K562 (cell line): Measurements from ENCODE around the gene SERTAD1. TPM values are rescaled to one million over a fixed set of nuclear protein-coding genes. Genes with fewer than 3 reads are reported as not detected.

Experiments
- ARHGAP35 ChIP-seq: fragments of 450-650 bp; IDR thresholded peaks from 2 replicates; pipeline ENCODE4 v1.6.1; 2018; ENCODE audit not compliant: partially characterized antibody
- ATF4 ChIP-seq: fragments of 450-650 bp; formaldehyde crosslinking; IDR thresholded peaks from 2 replicates; pipeline ENCODE4 v1.4.0; 2022; ENCODE audit warnings: mild to moderate bottlenecking, moderate library complexity
- DMBX1 ChIP-seq: fragments of 250-450 bp; sonication (Bioruptor Pico); IDR thresholded peaks from 2 replicates; pipeline ENCODE4 v1.8.0; 2022; ENCODE audit warnings: inconsistent platforms, mild to moderate bottlenecking, moderate library complexity, borderline replicate concordance
- E2F3 ChIP-seq: fragments of 250-450 bp; sonication (Bioruptor Pico); IDR thresholded peaks from 2 replicates; pipeline ENCODE4 v1.4.0; 2020; ENCODE audit warnings: mild to moderate bottlenecking
- EP400 ChIP-seq: fragments of 450-650 bp; IDR thresholded peaks from 2 replicates; pipeline ENCODE4 v1.6.1; 2017; ENCODE audit warnings: antibody characterized with exemption, mild to moderate bottlenecking, moderate library complexity
- ETV1 ChIP-seq: fragments of 450-650 bp; conservative IDR thresholded peaks from 2 replicates; pipeline ENCODE4 v1.6.1; 2016; ENCODE audit warnings: missing genetic modification characterization, control low read depth, low read depth, missing compliant biosample characterization
- FOXK1 ChIP-seq: sonication (generic); formaldehyde crosslinking; IDR thresholded peaks from 2 replicates; pipeline ENCODE4 v1.8.0; 2022; ENCODE audit warnings: missing genetic modification reagents, mild to moderate bottlenecking, borderline replicate concordance
- GABPB1 ChIP-seq: sonication (generic); formaldehyde crosslinking; IDR thresholded peaks from 2 replicates; pipeline ENCODE4 v1.8.0; 2022; ENCODE audit warnings: mild to moderate bottlenecking, missing genetic modification reagents
- IRF9 ChIP-seq: fragments of 450-650 bp; IDR thresholded peaks from 2 replicates; pipeline ENCODE4 v1.6.1; 2016; ENCODE audit warnings: missing biosample characterization, missing genetic modification characterization
- MIER1 ChIP-seq: fragments of 450-650 bp; IDR thresholded peaks from 2 replicates; pipeline ENCODE4 v1.6.1; 2016; ENCODE audit warnings: antibody characterized with exemption, mild to moderate bottlenecking, low read depth
- NBN ChIP-seq: fragments of 450-650 bp; IDR thresholded peaks from 2 replicates; pipeline ENCODE4 v1.6.1; 2016; ENCODE audit warnings: low read depth, mild to moderate bottlenecking
- POLR2A ChIP-seq: fragments of 450-650 bp; conservative IDR thresholded peaks from 2 replicates; pipeline ENCODE4 v1.6.1; 2016
- RB1 ChIP-seq: fragments of 450-650 bp; IDR thresholded peaks from 2 replicates; pipeline ENCODE4 v1.6.1; 2017; ENCODE audit warnings: low read depth, mild to moderate bottlenecking
- RBM39 ChIP-seq: fragments of 200-400 bp; formaldehyde crosslinking; optimal IDR thresholded peaks from 2 replicates; pipeline ENCODE3; 2018; ENCODE audit warnings: low read depth, low read length
- RNF2 ChIP-seq: sonication (generic); IDR thresholded peaks from 2 replicates; pipeline ENCODE4 v1.6.1; 2016
- TARDBP ChIP-seq: fragments of 450-650 bp; IDR thresholded peaks from 2 replicates; pipeline ENCODE4 v1.6.1; 2016
- TBL1XR1 ChIP-seq, 2 experiments: IDR thresholded peaks; 2 replicates each; pipeline ENCODE4 v1.6.1; 2012; ENCODE audit warnings: improper control_type of control experiment in 2 of 2, low read length in 2 of 2, mild to moderate bottlenecking in 1 of 2
- TCF7 ChIP-seq: sonication (generic); IDR thresholded peaks from 2 replicates; pipeline ENCODE4 v1.6.1; 2016; ENCODE audit warnings: antibody characterized with exemption, borderline replicate concordance
- TEAD1 ChIP-seq, 2 experiments: fragments of 450-650 bp in 1 of 2; sonication (generic) in 1 of 2; formaldehyde crosslinking; IDR thresholded peaks; 2 replicates each; pipeline versions ENCODE4 v1.4.0 to v1.8.0; 2020 to 2022; ENCODE audit warnings: mild to moderate bottlenecking in 2 of 2, missing genetic modification reagents in 1 of 2
- XRCC4 ChIP-seq: IDR thresholded peaks from one replicate; pipeline ENCODE4 v1.6.1; 2011; ENCODE audit not compliant: insufficient read depth, insufficient read length; ENCODE audit errors: extremely low read depth
- YBX1 ChIP-seq: fragments of 450-650 bp; IDR thresholded peaks from 2 replicates; pipeline ENCODE4 v1.7.1; 2016; ENCODE audit warnings: mild to moderate bottlenecking
- ZFX ChIP-seq: sonication (generic); formaldehyde crosslinking; IDR thresholded peaks from 2 replicates; pipeline ENCODE4 v1.8.0; 2022; ENCODE audit warnings: mild to moderate bottlenecking, missing genetic modification reagents, moderate library complexity
- ZNF23 ChIP-seq: fragments of 250-450 bp; sonication (Bioruptor Pico); IDR thresholded peaks from 2 replicates; pipeline ENCODE4 v1.4.0; 2020; ENCODE audit warnings: mild to moderate bottlenecking
- ZNF316 ChIP-seq: fragments of 450-650 bp; IDR thresholded peaks from 2 replicates; pipeline ENCODE4 v1.6.1; 2016
- ZNF444 ChIP-seq: fragments of 250-450 bp; sonication (Bioruptor Pico); IDR thresholded peaks from 2 replicates; pipeline ENCODE4 v1.4.0; 2020; ENCODE audit warnings: mild to moderate bottlenecking, moderate library complexity
- polyA plus RNA-seq, 8 experiments: library from polyadenylated mRNA; depleted of rRNA in 4 of 8; stranded (reverse) in 5 of 8; unstranded in 3 of 8; fragments of >200 nt; fragmentation: Nextera tagmentation in 2 of 8; fragmentation: Illumina TruSeq in 1 of 8; extraction: Ambion mirVana in 2 of 8; extraction: Trizol in 1 of 8; gene quantifications; 2 replicates each; pipeline versions ENCODE4 v1.2.1 to v1.2.3, GENCODE V29; 2011 to 2014; ENCODE audit warnings: inconsistent platforms in 1 of 8, missing spikeins in 1 of 8
- total RNA-seq, 7 experiments: library from RNA; depleted of rRNA in 6 of 7; stranded (reverse); fragments of >200 nt in 6 of 7; fragmentation: Illumina TruSeq in 2 of 7; extraction: Trizol in 2 of 7; gene quantifications; 2 replicates each; pipeline versions ENCODE4 v1.2.1 to v1.2.3, GENCODE V29; 2011 to 2021; ENCODE audit warnings: low replicate concordance in 1 of 7

Gene SERTAD1
- total and polyA plus RNA-seq, 9 of the 15 experiments (the other 6 are each of a cell fraction or from before 2014, with no cell fraction given): 0.15 to 8.7 (median 4.9) TPM

- TF ChIP-seq ETV1 (tag) (peak; percentile 37), ZFX (CRISPR knock-in tag) (peak; percentile 46; the same call in 1 of the 2 replicates), RBM39 (peak; percentile 64), RB1 (no peak), RNF2 (peak; percentile 85; the same call in 1 of the 2 replicates), E2F3 (CRISPR knock-in tag) (no peak), ZNF316 (peak; percentile 97), IRF9 (tag) (no peak), ZNF444 (CRISPR knock-in tag) (peak; percentile 86), DMBX1 (CRISPR knock-in tag) (peak; percentile 51; the same call in 1 of the 2 replicates), FOXK1 (CRISPR knock-in tag) (no peak), NBN (peak; percentile 57), TBL1XR1 (IDR thresholded peaks at IDR 0.05; ENCODE audit: low read length in 2 of 2) (peak; percentile 86 to 91), POLR2A (0 out of 2 replicates have a peak, but pooled peaks have one; percentile 41), ATF4 (0 out of 2 replicates have a peak, but pooled peaks have one; percentile 45), EP400 (peak; percentile 82), TARDBP (peak; percentile 43; the same call in 1 of the 2 replicates), MIER1 (peak; percentile 40; the same call in 1 of the 2 replicates), GABPB1 (CRISPR knock-in tag) (0 out of 2 replicates have a peak, but pooled peaks have one; percentile 40), YBX1 (no peak), XRCC4 (no peak), ZNF23 (CRISPR knock-in tag) (no peak), TCF7 (0 out of 2 replicates have a peak, but pooled peaks have one; percentile 67), ARHGAP35 (no peak), TEAD1 (CRISPR knock-in tag; IDR thresholded peaks at IDR 0.05) (peak; percentile 77 to 94)
Measured at GRCh38 chr19:40464059-40465024, 38.5 kb upstream of the SERTAD1 start (continued).
